Measurements from ENCODE around the gene TIPARP.

GRCh38 chr3:156643729-156644389 lies 30.5 kb upstream of the TIPARP start:
- TF ChIP-seq POLR2A (IDR thresholded peaks at IDR 0.05) (no peak), EP300 (IDR thresholded peaks at IDR 0.05) (peak in 1 of 2 donors; percentile 42), CTCF (IDR thresholded peaks at IDR 0.05) (no peak)
